NCI-H2227 (cell line): ENCODE results near the gene PLAGL2.

Experiments
- DNase-seq: peaks from one replicate; lab custom pipeline; 2025; ENCODE audit not compliant: unreplicated experiment; lab: John Stamatoyannopoulos, UW

The PLAGL2 gene

DNA sequence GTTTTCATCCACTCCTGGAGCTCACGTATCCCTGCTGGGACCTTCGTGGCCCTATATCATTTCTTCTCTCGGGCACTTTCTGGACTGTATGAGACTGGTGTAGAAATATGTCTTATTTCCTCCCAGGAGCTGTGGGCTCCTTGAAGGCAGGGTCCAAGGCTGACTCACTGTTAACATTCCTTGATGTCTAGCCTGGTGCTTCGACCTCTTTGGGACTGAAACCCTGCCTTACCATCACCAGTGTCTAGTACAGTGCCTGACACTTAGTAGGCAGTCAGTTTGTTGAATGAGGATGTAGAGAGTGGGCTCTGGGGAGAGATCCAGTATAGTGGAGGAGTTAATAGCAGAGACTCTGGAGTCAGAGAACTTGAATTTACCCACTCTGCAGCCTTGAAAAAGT lies 23.7 kb upstream of the PLAGL2 start:
- DNase-seq, result no peak

DNA sequence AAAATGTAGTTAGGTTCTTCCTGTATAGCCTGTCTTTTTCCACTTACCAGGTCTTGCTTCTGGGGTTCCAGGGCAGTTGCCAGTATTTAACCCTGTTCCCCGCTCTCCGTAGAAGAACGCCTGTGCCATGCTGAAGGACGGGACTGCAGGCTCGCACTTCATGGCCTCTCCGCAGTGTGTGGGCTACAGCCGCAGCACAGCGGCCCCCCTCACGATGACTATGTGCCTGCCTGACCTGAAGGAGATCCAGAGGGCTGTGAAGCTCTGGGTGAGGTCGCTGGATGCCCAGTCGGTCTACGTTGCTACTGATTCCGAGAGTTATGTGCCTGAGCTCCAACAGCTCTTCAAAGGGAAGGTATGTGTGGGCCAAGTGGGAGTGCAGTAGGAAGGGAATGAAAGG lies 23.2 kb upstream of the PLAGL2 start:
- no peak for DNase-seq

DNA sequence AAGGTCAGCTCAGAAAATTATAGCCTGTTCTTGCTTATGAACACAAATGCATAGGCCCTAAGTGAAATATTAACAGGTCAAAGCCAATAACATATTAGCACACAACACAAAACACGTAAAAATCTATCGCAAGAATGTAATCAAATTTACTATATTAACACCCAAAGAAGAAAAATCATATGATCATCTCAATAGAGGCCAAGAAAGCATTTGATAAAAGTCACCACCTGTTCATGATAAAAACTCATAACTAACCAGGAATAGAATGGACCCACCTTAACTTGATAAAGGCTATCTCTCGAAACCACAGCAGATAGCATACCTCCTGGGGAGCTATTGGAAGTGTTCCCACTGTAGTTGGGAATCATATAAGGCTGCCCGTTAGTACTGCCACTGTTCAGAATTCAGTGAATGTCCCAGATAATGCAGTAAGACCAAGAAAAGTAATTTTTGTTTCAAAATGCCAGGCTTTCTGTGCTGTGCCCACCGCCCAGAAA lies 21.8 kb upstream of the PLAGL2 start:
- no peak for DNase-seq

DNA sequence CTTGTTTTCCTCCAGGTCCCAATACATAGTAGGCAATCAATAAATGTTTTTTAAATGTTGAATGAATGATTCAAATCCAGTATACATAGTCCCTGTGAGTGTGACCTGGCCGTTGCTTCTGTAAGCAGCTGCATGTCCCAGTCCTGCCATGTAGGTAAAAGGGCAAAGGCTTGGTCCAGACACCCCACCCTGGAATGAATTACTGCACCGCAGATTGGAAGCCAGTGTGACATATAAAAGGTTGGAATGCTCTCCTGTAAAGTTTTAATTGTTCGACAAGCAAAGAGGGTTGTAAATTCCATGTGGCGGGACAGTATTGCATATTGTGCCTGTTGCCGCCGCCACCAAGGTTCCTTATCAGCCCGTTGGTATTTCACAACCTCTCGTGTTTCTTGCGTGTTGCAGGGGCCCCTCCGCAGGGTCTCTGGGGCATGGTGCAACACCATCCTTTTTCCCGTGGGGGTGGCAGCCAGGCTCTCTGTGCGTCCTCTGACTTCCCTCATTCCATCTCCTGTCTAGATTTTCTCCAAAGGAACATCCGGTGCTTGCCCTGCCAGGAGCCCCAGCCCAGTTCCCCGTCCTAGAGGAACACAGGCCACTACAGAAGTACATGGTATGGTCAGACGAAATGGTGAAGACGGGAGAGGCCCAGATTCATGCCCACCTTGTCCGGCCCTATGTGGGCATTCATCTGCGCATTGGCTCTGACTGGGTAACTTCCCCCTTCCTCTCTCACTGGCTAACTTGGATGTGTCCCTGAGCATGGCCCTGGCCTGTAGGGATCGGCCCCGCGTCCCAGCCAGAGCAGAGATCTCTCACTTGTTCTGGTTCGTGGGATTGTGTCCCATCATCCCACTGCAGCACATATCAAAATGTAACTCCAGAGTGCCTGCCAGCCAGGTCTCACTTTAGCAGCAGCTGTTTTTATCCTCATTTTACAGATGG lies 20.5 kb upstream of the PLAGL2 start:
- no peak for DNase-seq

DNA sequence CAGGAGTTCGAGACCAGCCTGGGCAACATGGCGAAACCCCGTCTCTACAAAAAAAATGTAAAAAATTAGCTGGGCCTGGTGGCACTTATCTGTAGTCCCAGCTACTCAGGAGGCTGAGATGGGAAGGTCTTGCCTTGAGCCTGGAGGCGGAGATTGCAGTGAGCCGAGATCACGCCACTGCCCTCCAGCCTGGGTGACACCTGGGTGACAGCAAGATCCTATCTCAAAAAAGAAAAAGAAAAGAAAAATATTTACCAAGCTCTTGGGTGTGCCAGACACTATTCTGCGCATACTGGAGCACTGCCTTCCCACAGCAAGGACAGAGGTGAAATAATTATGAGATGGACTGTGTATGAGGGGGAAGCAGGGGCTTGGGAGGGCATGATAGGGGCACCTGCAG lies 19.8 kb upstream of the PLAGL2 start:
- DNase-seq, result no peak

DNA sequence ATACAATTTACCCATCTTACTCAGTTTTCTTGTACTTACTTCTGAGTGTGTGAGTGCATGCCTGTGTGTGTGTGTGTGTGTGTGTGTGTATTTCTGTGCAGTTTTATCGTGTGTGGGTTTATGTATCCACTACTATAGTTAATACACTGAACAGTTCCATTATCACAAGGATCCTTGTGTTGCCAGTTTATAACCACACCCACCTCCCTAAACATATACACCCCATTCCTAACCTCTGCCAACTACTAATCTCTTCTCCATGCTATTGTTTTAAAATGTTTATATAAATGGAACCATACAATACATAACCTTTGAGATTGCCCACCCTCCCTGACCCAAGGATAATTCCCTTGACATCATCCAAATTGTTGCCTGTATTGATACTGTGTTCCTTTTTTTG lies 18.8 kb upstream of the PLAGL2 start:
- no peak for DNase-seq

DNA sequence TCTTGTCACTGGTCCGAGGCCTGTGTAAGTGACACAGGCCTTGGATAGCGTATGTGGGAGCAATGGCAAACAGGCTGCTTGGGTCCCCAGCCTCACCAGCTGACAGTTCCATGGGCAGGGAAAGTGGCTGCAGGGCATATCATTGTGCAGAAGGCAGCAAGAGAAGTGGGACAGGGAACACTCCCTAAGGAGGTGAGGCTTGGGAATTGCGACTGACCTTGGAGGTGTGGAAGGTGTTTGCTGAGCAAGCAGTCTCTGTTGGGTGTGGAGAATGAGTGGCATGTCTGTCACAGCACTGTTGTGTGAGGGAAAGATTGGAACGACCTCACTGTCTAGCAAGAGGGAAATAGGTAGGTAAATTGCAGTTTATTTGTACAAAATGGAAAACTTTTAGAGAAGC lies 16.9 kb upstream of the PLAGL2 start:
- no peak for DNase-seq

DNA sequence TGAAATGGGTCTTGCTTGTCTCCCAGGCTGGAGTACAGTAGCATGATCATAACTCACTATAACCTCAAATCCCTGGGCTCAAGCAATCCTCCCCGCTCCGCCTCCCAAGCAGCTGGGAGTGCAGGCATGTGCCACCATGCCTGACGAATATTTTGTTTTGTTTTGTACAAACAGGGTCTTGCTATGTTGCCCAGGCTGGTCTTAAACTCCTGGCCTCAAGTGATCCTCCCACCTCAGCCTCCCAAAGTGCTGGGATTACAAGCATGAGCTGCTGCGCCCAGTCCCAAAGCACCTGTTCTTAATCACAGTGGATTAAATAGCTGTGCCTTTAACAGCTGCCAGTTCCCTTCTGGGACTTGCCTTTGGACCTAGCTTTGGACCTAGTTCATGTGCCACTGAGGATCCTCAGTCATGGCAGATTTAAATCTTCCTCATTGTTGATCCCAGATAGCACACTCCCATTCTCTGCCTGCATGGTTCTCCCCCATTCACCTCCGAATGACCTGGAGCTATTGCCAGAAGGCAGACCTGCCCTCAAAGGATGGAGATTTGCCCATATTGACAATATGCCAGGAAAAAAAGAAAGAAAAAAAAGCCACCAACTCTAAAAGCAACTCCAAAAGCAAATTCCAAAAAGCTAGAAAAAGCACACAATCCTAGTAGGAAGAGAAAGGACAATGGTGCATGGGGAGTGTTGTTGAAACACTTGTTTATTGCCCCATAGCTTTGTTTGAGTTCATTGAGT lies 10.8 kb upstream of the PLAGL2 start:
- DNase-seq, result no peak

DNA sequence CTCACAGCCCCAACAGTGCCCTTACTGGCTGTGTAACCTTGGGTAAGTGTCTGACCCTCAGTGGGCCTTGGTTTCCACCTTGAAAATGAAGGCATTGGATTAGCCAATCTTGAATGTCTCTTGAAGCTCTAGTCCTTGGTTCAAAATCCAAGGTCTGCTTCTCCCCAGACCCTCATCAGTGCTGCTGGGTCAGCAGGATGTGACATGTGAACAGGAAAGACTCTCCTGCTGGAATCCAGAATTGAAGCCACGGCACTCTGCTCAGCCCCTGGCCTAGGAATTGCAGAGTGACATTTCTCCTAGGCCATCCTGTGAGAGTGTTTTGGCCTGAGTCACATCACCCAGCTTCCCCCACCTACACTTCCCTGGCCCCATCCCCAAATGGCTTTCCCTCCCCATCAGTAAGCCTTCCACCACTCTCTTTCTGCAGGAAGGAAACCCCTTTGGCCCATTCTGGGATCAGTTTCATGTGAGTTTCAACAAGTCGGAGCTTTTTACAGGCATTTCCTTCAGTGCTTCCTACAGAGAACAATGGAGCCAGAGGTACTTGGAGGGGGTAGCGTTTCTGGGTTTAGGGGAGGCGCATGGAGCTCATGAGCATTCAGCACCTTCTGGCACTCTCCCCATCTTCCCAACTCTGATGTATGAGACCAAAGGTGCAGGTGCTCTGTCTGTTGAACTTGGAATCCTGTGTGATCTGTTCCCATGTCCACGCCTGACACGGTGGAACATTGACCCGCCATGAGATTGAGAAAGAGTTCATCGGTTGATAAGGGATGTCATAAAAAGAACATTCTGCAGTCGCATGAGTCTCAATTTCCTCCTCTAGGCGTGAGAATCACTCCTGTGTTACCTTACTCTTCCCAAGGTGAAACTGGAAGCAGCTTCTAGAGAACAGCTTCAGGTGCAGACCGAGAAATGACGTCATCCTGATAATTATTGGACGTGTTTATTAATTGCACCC lies 8.9 kb upstream of the PLAGL2 start:
- no peak for DNase-seq

DNA sequence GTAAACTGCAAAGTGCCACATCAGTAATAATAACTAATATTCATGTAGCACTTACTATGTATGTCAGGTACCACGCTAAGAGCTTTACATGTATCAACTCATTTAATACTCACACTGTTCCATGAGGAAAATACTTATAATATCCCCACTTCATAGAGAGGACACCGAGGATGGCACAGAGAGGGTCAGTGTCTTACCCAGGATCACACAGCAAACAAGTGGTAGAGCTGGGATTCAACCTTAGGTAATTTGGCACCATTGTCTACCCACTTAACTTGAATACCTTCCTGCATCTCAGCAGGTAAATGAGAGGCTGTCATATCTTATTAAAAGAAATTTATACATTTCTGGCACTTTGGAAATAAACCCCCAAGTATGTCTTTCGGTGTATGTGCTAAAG lies 8.2 kb upstream of the PLAGL2 start:
- DNase-seq, result no peak

DNA sequence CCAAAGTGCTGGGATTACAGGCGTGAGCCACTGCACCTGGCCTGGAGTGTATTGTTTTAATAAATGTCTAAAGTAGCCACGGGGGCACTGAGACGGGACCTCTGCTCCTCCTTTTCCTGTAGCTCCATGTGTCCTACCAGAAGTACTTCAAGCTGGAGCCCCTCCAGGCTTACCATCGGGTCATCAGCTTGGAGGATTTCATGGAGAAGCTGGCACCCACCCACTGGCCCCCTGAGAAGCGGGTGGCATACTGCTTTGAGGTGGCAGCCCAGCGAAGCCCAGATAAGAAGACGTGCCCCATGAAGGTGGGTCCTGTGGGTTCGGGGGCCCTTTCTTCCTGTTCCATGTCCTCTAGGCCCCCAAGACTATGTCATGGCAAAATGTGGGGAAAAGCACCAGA lies 7.6 kb upstream of the PLAGL2 start:
- no peak for DNase-seq

DNA sequence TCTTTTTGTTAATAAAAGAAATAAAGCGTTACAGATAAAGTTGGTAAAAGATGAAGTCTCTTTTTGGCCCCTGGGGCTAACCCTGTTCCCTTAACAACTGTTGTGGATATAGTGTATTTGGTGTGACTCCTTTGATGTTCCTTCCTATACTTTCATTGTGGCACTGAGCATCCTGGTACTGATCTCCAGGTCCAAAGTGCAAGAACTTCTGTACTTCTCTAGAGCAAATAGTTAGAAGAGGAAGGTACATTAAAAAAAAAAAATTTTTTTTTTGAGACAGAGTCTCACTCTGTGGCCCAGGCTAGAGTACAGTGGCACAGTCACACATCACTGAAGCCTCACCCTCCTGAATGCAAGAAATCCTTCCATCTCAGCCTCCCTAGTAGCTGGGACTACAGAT lies 6.3 kb upstream of the PLAGL2 start:
- no peak for DNase-seq

DNA sequence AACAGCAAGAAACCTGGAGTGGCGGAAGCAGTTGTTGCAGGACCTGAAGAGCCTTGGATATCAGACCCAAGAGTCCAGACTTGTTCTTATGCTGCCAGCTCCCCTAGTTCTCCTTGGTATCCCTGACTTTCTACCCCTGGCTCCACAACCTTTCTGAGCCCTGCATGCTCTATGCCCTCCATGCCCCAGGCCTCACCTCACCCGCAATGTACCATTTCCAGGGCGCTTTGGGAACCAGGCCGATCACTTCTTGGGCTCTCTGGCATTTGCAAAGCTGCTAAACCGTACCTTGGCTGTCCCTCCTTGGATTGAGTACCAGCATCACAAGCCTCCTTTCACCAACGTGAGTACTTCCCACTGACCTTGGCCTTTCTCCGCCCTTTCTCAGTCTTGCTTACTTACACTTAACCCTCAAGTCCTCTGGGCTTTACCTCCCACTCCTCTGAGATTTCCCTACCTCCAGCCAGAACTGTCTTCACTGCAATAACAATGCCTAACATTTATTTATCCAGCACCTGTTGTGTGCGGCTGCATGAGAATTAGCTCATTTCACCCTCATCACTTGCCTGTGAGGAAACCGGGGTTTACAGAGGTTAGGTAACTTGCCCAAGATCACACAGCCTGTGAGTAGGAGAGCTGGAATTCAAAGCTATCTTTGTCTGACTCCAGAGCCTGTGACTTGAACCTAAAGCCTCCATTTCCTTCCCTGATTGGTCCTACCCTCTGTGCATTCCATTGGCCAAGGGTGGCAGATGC lies 2.5 kb upstream of the PLAGL2 start:
- DNase-seq, result no peak

DNA sequence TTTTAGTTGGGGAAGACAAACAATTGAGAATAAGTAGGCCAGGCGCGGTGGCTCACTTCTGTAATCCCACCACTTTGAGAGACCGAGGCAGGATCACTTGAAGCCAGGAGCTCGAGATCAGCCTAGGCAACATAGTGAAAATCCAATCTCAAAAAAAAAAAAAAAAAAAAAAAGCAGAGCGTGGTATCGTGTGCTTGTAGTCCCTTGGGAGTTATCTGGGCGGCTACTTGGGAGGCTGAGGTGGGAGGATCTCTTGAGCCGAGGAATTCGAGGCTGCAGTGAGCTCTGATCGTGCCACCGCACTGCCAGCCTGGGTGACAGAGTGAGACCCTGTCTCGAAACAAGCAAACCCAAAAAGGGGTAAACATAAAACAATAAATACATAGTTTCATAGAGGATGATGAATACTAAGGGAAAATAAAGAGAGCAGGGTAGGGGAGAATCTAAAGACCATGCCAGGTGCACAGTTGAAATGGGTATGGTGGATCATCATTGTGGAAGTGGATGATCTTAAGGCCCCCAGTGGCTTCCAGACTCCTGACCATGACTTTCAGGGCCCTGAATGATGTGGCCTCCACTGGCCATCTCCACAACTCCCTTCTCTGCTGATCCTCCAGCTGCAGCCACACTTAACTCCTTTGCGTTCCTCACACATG lies 1.1 kb upstream of the PLAGL2 start:
- DNase-seq, result no peak

DNA sequence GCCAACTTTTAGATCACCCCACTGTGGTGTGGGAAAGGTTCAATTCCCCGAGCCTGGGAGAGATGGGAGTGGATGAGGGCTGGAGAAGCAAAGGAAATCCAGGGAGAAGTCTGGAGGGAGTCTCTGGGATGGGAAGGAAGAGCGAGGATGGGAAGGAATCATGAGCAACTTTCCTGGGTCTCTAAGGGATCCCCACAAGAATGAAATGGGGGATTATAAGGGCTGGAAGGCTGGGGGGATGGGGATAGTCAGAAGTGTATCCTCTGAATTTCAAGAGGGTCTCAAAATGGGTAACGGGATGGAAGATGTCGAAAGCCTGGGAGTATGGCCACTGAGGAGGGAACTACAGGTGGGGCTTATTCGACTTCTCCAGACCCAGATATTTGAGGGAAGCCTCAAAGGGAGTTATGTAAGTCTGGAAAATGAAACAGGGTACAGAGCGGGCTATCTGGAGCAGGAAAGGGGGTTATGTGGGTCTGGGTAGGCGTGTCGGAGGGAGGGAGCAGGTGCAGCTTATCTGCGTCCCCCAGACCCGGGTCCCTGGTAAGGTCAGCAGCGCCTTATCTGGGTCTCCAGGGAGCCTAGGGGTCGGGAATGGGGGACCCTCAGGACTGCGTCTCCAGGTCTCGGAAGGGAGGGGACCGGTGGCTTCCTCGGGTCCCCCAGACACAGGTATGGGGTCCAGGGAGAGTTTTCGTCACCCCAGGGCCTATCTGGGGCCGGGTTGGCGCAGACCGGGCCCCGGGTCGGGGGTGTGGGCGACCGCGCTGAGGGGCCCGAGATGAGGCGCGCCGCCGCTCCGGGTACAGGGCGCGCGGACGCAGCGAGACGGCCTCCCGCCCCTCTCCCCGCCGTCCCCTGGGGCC lies 550 bp downstream of the PLAGL2 start:
- no peak for DNase-seq

DNA sequence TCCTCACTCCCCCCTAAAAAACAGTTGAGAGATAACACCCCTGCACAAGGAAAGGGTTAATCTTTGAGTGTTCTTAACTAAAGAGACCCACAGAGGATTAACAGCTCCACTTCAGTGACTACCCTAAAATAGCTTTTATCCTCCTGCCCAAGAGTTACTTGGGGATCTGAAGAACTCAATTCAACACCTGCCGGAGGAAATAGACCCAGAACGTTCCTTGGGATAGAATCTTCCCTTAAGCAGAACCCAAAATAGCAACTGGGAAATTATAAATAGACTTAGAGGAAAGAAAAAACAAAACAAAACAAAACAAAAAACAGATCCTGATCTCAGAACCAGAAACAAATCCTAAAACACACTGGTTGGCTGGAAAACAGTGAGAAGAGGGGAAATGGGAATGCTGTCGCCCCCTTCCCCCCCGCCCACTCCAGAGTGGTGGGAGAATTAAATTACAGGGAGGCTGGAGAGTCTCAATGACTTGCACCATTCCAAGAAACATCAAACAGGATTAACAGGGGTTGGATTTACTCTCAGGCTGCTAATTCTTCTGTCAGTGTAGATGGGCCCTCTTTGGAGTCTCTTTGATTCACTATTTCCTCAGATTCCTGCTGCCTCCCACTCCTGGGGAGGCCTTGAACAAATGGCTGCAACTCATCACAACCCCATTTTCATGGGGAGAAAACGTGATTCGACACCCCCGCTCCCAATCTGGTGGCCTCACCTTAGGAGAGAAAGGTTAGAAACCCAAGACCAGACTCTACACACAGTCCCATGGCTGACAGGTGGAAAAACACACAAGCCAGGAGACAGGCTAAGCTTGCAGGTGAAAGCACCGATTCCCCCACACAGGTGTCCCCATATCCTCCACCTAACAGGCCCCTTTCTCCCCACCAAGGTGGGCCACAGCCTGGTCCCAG lies 1.4 kb downstream of the PLAGL2 start:
- no peak for DNase-seq

DNA sequence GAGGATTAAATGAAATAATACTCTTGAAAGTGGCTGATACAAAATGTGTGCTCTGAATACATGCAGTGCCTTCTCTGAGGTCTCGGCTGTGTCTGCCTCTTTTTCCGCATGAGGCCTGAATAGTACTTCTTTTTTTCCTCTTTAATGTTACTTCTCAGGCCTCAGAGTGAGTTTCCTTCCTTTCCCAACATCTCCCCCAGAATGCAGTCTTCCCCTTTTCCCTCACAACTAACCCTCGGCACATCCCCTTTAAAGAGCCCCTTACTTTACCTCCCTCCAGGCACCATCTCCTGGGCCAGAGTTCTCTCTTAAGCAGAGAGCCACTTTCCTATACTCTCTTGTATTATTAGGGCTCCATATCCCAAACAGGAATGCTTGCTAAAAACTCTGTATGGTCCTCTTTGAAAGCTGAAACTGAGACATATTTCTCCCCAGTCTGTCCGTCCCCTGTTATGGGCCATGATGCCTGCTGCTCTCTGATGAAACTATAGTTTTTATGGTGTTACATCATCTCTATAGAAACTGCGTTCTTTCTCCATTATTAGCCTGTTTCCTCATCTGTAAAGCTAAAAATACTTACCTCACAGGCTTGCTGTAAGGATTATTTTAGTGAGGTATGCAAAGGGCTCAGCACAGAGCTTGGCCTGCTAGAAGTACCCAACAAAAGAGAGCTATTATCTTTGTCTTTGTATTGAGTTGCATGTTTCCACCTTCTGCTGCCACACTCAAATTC lies 2.3 kb downstream of the PLAGL2 start:
- no peak for DNase-seq
